Mesenchymal stem cell (in vitro differentiated cells and primary cell): ENCODE data around the gene STUB1.
A peak's percentile ranks its signal among the peaks of the same experiment; 100 is the strongest.

ENCODE experiments used
- DNase-seq: peaks from one replicate; pipeline ENCODE4 v3.0.0-alpha.2; 2013
- H2AFZ ChIP-seq: one replicate; pipeline ENCODE4 v1.6.1; 2013; ENCODE audit warnings: low read depth, mild to moderate bottlenecking, control low read depth, inconsistent platforms, low read length, moderate library complexity
- H2AK5ac ChIP-seq: 2 replicates; pipeline ENCODE4 v1.6.1; 2013; ENCODE audit warnings: low read length, moderate library complexity, mild to moderate bottlenecking, inconsistent platforms; ENCODE audit not compliant: severe bottlenecking
- H2BK120ac ChIP-seq: one replicate; pipeline ENCODE4 v1.6.1; 2013; ENCODE audit warnings: low read depth, mild to moderate bottlenecking, inconsistent platforms, low read length, moderate library complexity
- H2BK12ac ChIP-seq, 2 experiments: one replicate each; pipeline ENCODE4 v1.6.1; 2013; ENCODE audit warnings: inconsistent platforms in 2 of 2, low read length in 2 of 2, mild to moderate bottlenecking in 2 of 2, moderate library complexity in 2 of 2, control low read depth in 1 of 2
- H2BK15ac ChIP-seq: one replicate; pipeline ENCODE4 v1.6.1; 2013; ENCODE audit warnings: mild to moderate bottlenecking, low read depth, inconsistent platforms; ENCODE audit not compliant: poor library complexity, severe bottlenecking
- H2BK5ac ChIP-seq: 2 replicates; pipeline ENCODE4 v1.6.1; 2013; ENCODE audit warnings: low read depth, mild to moderate bottlenecking, low read length, control low read depth, inconsistent platforms; ENCODE audit not compliant: poor library complexity, severe bottlenecking
- H3K14ac ChIP-seq, 2 experiments: one replicate each; pipeline ENCODE4 v1.6.1; 2013; ENCODE audit warnings: inconsistent platforms in 2 of 2, low read length in 2 of 2, control low read depth in 1 of 2, mild to moderate bottlenecking in 1 of 2, moderate library complexity in 1 of 2
- H3K18ac ChIP-seq, 2 experiments: one replicate each; pipeline ENCODE4 v1.6.1; 2013; ENCODE audit warnings: inconsistent platforms in 2 of 2, low read length in 2 of 2, control low read depth in 1 of 2, low read depth in 1 of 2, mild to moderate bottlenecking in 1 of 2
- H3K23ac ChIP-seq, 2 experiments: one replicate each; pipeline ENCODE4 v1.6.1; 2013; ENCODE audit warnings: inconsistent platforms in 2 of 2, low read length in 2 of 2, mild to moderate bottlenecking in 2 of 2, moderate library complexity in 2 of 2, control low read depth in 1 of 2
- H3K27ac ChIP-seq: 2 replicates; pipeline ENCODE4 v1.5.1; 2013; ENCODE audit warnings: mild to moderate bottlenecking, moderate library complexity, low read length, control low read depth, inconsistent platforms; ENCODE audit not compliant: poor library complexity, severe bottlenecking
- H3K27me3 ChIP-seq, 2 experiments: 2 replicates each; pipeline versions ENCODE4 v1.6.1 to v1.7.0; 2013; ENCODE audit warnings: low read length in 2 of 2, mild to moderate bottlenecking in 2 of 2, moderate library complexity in 2 of 2, control low read depth in 1 of 2, inconsistent platforms in 1 of 2; ENCODE audit not compliant: control insufficient read depth in 1 of 2, insufficient read depth in 1 of 2
- H3K36me3 ChIP-seq, 2 experiments: 2 replicates each; pipeline versions ENCODE4 v1.6.1 to v1.7.0; 2013; ENCODE audit warnings: low read length in 2 of 2, control low read depth in 1 of 2, inconsistent platforms in 1 of 2, low read depth in 1 of 2, mild to moderate bottlenecking in 1 of 2; ENCODE audit not compliant: insufficient read depth in 2 of 2, control insufficient read depth in 1 of 2
- H3K4ac ChIP-seq, 2 experiments: one replicate each; pipeline ENCODE4 v1.6.1; 2013; ENCODE audit warnings: inconsistent platforms in 2 of 2, low read length in 2 of 2, mild to moderate bottlenecking in 2 of 2, moderate library complexity in 2 of 2, control low read depth in 1 of 2, low read depth in 1 of 2
- H3K4me1 ChIP-seq: 2 replicates; pipeline ENCODE4 v1.6.1; 2013; ENCODE audit warnings: low read depth, low read length, control low read depth; ENCODE audit not compliant: control insufficient read depth, insufficient read depth
- H3K4me2 ChIP-seq: 2 replicates; pipeline ENCODE4 v1.6.1; 2013; ENCODE audit warnings: low read length, mild to moderate bottlenecking, inconsistent platforms; ENCODE audit not compliant: poor library complexity, severe bottlenecking
- H3K4me3 ChIP-seq, 2 experiments: 2 replicates each; pipeline versions ENCODE4 v1.5.1 to v1.7.0; 2013; ENCODE audit warnings: low read length in 2 of 2, mild to moderate bottlenecking in 2 of 2, control low read depth in 1 of 2, low read depth in 1 of 2; ENCODE audit not compliant: insufficient read depth in 1 of 2
- H3K79me1 ChIP-seq: replicated peaks from 2 replicates; pipeline ENCODE4 v1.6.1; 2013; ENCODE audit warnings: mild to moderate bottlenecking, control low read depth, low read length, inconsistent platforms; ENCODE audit not compliant: poor library complexity, severe bottlenecking
- H3K9ac ChIP-seq: 2 replicates; pipeline ENCODE4 v1.7.0; 2013; ENCODE audit warnings: mild to moderate bottlenecking, low read length, moderate library complexity
- H3K9me3 ChIP-seq: 2 replicates; pipeline ENCODE4 v1.7.0; 2013; ENCODE audit warnings: mild to moderate bottlenecking, low read length; ENCODE audit not compliant: control insufficient read depth
- H4K8ac ChIP-seq: one replicate; pipeline ENCODE4 v1.6.1; 2013; ENCODE audit warnings: inconsistent platforms, mild to moderate bottlenecking, low read length, moderate library complexity
- H4K91ac ChIP-seq: one replicate; pipeline ENCODE4 v1.6.1; 2013; ENCODE audit warnings: mild to moderate bottlenecking, low read length, inconsistent platforms
- WGBS: methylation state at CpG from one replicate; pipeline ENCODE4 v1.1.7; 2013; ENCODE audit warnings: mixed read lengths; 5-methylcytosine and 5-hydroxymethylcytosine counted together

STUB1 gene

DNA sequence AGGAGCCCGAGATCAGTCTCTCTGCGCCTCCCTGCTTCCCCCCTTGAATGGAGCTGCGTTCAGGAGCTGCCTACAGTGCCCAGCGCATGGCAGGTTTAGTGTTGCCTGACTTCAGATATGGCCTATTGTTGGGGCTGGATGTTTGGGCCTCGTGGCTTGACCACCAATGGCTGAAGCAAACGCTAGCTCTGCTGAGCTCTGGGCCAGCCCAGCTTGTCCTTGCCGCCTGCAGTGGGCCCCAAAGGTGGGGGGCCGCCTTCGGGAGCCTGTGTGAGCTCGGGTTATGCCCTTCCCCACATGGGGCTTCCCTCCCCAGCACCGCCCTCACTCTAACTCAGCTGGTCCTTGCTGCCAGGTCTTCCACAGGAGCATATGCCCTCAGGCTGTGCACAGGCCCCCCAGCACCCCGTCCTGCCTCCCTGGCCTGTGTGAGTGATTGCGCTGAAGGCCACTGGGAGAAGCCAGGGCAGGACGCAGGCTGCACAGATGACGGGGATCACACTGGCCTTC, 42.1 kb upstream of the STUB1 start:
- Histone ChIP-seq H3K14ac (no peak overlapping the region), H3K4me1 (peaks cover 54% of the 10 kb centered on the region), H2BK5ac (no peak overlapping the region), H3K4me3 (no peak overlapping the region), H3K27me3 (no peaks in the 10 kb centered on the region), H2AFZ (no peak overlapping the region), H3K18ac (peak overlapping the region in 1 of 2 experiments; percentile 55), H3K23ac (no peak overlapping the region), H3K27ac (no peak overlapping the region), H3K9ac (no peak overlapping the region), H3K9me3 (no peaks in the 10 kb centered on the region), H2AK5ac (no peak overlapping the region), H4K8ac (no peak overlapping the region), H3K36me3 (peaks cover 3 to 19% of the 10 kb centered on the region in 2 experiments), H3K79me1 (peaks cover 27% of the 10 kb centered on the region), H4K91ac (no peak overlapping the region), H3K4me2 (no peak overlapping the region), H2BK12ac (peak overlapping the region in 1 of 2 experiments; percentile 82), H2BK15ac (no peak overlapping the region), H3K4ac (no peak overlapping the region), H2BK120ac (no peak overlapping the region)
- no peak for DNase-seq
- 87% methylated on average over 15 of the region's 15 CpGs for WGBS

DNA sequence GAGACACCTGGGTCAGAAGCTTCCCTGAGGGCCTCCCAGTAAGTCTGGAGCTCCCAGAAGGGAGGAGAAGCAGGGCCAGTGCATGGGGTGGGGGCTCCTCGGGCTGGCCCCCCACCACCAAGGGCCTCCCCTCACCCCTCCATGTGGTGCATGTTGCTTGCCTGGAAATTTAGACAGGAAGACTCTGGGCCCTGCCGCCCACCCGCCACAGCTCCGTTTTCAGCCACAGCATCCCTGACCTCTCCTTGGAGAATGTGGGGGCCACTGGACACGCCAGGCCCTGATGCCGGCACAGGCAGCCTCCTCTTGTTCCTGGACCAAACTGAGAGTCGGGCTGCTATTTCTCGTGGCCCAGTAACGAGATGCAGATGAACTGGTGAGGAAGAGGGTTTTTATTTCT, 41.4 kb upstream of the STUB1 start:
- H3K9ac ChIP-seq, result no peak overlapping the region
- DNase-seq, result no peak

DNA sequence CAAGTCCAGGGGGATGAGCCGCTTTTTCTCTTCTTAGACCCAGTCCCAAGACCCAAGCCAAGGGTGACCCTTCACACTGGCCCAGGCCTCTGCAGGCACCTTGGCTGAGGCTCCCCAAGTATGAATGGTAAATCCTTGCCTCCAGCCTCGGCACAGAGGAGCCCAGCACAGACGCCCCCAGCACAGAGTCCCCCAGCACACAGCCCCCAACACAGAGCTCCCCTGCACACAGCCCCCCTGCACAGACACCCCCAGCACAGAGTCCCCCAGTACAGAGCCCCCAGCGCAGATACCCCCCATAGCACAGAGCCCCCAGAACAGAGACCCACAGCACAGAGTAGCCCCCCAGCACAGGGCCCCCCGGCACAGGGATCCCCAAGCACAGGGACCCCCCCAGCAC, 39.6 kb upstream of the STUB1 start:
- Histone ChIP-seq H2AK5ac (no peak overlapping the region), H3K79me1 (peaks cover 23% of the 10 kb centered on the region), H2AFZ (no peak overlapping the region), H3K9me3 (no peaks in the 10 kb centered on the region), H3K27me3 (no peaks in the 10 kb centered on the region), H3K4me2 (no peak overlapping the region), H2BK5ac (no peak overlapping the region), H3K18ac (no peak overlapping the region), H2BK120ac (peak overlapping the region; percentile 94), H3K36me3 (peaks cover 0 to 7% of the 10 kb centered on the region in 2 experiments), H3K23ac (no peak overlapping the region), H3K4me3 (no peak overlapping the region), H3K4me1 (peaks cover 46% of the 10 kb centered on the region), H2BK15ac (no peak overlapping the region), H4K91ac (no peak overlapping the region), H4K8ac (no peak overlapping the region), H3K4ac (no peak overlapping the region), H3K27ac (no peak overlapping the region), H3K14ac (no peak overlapping the region), H2BK12ac (peak overlapping the region in 1 of 2 experiments; percentile 59), H3K9ac (no peak overlapping the region)
- no peak for DNase-seq
- WGBS, result 100% methylated on average over 3 of the region's 5 CpGs

More for the DNA sequence above, 41.4 kb upstream of the STUB1 start:
- Histone ChIP-seq H4K91ac (no peak overlapping the region), H2AK5ac (no peak overlapping the region), H3K36me3 (peaks cover 3 to 12% of the 10 kb centered on the region in 2 experiments), H2AFZ (no peak overlapping the region), H3K23ac (no peak overlapping the region), H4K8ac (no peak overlapping the region), H3K27me3 (no peaks in the 10 kb centered on the region), H2BK120ac (no peak overlapping the region), H3K4me3 (no peak overlapping the region), H3K4me1 (peaks cover 53% of the 10 kb centered on the region), H3K14ac (no peak overlapping the region), H2BK12ac (no peak overlapping the region), H3K4ac (no peak overlapping the region), H3K79me1 (peaks cover 25% of the 10 kb centered on the region), H2BK5ac (no peak overlapping the region), H3K18ac (no peak overlapping the region), H3K9me3 (no peaks in the 10 kb centered on the region), H3K4me2 (no peak overlapping the region), H3K27ac (no peak overlapping the region), H2BK15ac (no peak overlapping the region)
- WGBS, result 89% methylated on average over 7 of the region's 9 CpGs

DNA sequence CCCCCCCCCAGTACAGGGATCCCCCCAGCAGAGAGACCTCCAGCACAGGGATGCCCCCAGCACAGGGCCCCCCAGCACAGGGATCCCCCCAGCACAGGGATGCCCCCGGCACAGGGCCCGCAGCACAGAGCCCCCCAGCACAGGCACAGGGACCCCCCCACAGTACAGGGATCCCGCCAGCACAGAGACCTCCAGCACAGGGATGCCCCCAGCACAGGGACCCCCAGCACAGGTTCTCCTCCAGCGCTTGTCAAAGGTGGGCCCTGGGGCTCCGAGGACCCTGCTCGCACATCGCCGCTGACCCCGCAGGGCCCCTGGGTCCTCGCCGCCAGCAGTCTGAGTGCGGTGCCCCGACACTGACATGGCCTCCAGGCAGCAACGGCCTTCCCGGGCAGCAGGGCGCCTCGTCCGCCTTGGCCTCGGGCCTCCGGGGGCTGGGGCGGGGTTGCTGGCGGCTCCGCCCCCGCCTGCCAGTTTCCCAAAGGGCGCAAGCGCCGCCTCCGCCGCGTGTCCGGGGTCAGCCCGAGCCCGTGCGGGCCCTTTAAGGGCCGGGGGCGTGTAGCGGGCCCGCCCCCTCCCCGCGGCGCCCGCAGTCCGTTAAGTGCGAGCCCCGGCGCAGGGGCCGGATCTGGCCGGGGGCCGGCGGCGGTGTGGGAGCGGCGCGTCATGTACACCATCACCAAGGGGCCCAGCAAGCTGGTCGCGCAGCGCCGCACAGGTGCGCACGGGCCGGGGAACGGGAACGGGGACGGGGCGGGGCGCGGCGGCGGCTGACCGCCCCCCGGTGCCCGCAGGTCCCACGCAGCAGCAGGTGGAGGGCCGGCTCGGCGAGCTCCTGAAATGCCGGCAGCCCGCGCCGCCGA, 38.7 kb upstream of the STUB1 start, which contains the start of gene MCRIP2:
TSS of gene MCRIP2 (plus strand) at position 503 of the 863 bp plus-strand sequence. CDS start at position 667, 164 bp downstream.
- Histone ChIP-seq H3K4me2 (peak within 1 kb of the TSS; percentile 99), H4K91ac (peak within 1 kb of the TSS; percentile 70), H3K4me1 (peaks cover 49% of the 10 kb centered on the region), H3K9me3 (no peaks in the 10 kb centered on the region), H3K14ac (peak within 1 kb of the TSS; percentile 90 to 99), H3K18ac (peak within 1 kb of the TSS; percentile 88 to 98), H3K4me3 (peak within 1 kb of the TSS; percentile 71 to 83), H3K27me3 (no peaks in the 10 kb centered on the region), H2BK12ac (peak within 1 kb of the TSS; percentile 18 to 84), H3K36me3 (peaks cover 0 to 14% of the 10 kb centered on the region in 2 experiments), H2AFZ (peak within 1 kb of the TSS; percentile 70), H3K4ac (peak within 1 kb of the TSS; percentile 83 to 87), H3K79me1 (peaks cover 27% of the 10 kb centered on the region), H2AK5ac (no peak within 1 kb of the TSS), H2BK5ac (peak within 1 kb of the TSS; percentile 49), H2BK15ac (peak within 1 kb of the TSS; percentile 90), H3K23ac (peak within 1 kb of the TSS in 1 of 2 experiments; percentile 83), H4K8ac (peak within 1 kb of the TSS; percentile 99), H2BK120ac (peak within 1 kb of the TSS; percentile 94), H3K27ac (no peak within 1 kb of the TSS), H3K9ac (peak within 1 kb of the TSS; percentile 89)
- DNase-seq, result peak; percentile 69
- WGBS, result 2% methylated on average over 61 of the region's 81 CpGs
